Thoracic aorta (tissue), 2 donors: ENCODE data around the gene EXOC6B. TPM values are rescaled to one million over a fixed set of nuclear protein-coding genes. Genes with fewer than 3 reads are reported as not detected.

Source experiments
- ATAC-seq: fragments of 150-250 bp; one replicate; pipeline ENCODE4 v1.8.0; 2017; ENCODE audit warnings: low read depth; ENCODE audit not compliant: insufficient number of reproducible peaks, low FRiP score
- DNase-seq: peaks from one replicate; pipeline ENCODE4 v3.0.0-alpha.2; 2020; ENCODE audit warnings: low spot score
- H3K27ac ChIP-seq, 2 donors: fragments of 200-600 bp; sonication (generic); 1 replicate in 1 of 2; 2 replicates in 1 of 2; pipeline ENCODE4 v1.5.1; 2016; ENCODE audit warnings: mild to moderate bottlenecking in 2 of 2, moderate library complexity in 2 of 2
- H3K27me3 ChIP-seq: fragments of 200-600 bp; sonication (generic); replicated peaks from 2 replicates; pipeline ENCODE4 v1.6.0; 2016; ENCODE audit warnings: mild to moderate bottlenecking; ENCODE audit not compliant: insufficient read depth
- H3K36me3 ChIP-seq: fragments of 200-600 bp; sonication (generic); one replicate; pipeline ENCODE4 v1.5.1; 2016
- H3K4me1 ChIP-seq, 2 donors: fragments of 200-600 bp; sonication (generic); 1 replicate in 1 of 2; 2 replicates in 1 of 2; pipeline versions ENCODE4 v1.5.1 to v1.6.0; 2016; ENCODE audit warnings: low read depth in 2 of 2, mild to moderate bottlenecking in 1 of 2; ENCODE audit not compliant: control insufficient read depth in 1 of 2
- H3K4me3 ChIP-seq: fragments of 200-600 bp; sonication (generic); 2 replicates; pipeline ENCODE4 v1.5.1; 2016; ENCODE audit warnings: mild to moderate bottlenecking
- H3K9me3 ChIP-seq: fragments of 200-600 bp; sonication (generic); 2 replicates; pipeline ENCODE4 v1.5.1; 2016
- CTCF ChIP-seq: fragments of 200-600 bp; sonication (generic); IDR thresholded peaks from one replicate; pipeline ENCODE4 v1.5.1; 2019; ENCODE audit warnings: antibody characterized with exemption
- total RNA-seq, 2 donors: library from RNA; depleted of rRNA; stranded (reverse); fragments of >200 nt; gene quantifications; one replicate each; pipeline versions ENCODE4 v1.1.0 to v1.2.3, GENCODE V29; 2016

The EXOC6B gene
- total RNA-seq, 2 donors from 2014 or later = 29.6 to 44.5 TPM

GRCh38 chr2:72708236-72708635 is 117.6 kb downstream of the EXOC6B start:
- TF ChIP-seq CTCF = no peak
- ATAC-seq = no peak
- H3K4me1 ChIP-seq = no peaks in the 10 kb centered on the region

GRCh38 chr2:72698300-72698699 is 127.5 kb downstream of the EXOC6B start:
- Histone ChIP-seq H3K27ac (no peak overlapping the region), H3K36me3 (no peaks in the 10 kb centered on the region), H3K4me1 (peaks cover 0 to 4% of the 10 kb centered on the region in 2 donors), H3K9me3 (no peaks in the 10 kb centered on the region), H3K27me3 (no peaks in the 10 kb centered on the region), H3K4me3 (no peak overlapping the region)
- DNase-seq (no peak), ATAC-seq (no peak)
- TF ChIP-seq CTCF = no peak

More at GRCh38 chr2:72708236-72708635, 117.6 kb downstream of the EXOC6B start:
- H3K36me3 ChIP-seq = no peaks in the 10 kb centered on the region
- H3K27me3 ChIP-seq = no peaks in the 10 kb centered on the region
- DNase-seq = no peak
- H3K4me3 ChIP-seq = no peak overlapping the region
- H3K9me3 ChIP-seq = no peaks in the 10 kb centered on the region
- H3K27ac ChIP-seq = no peak overlapping the region

GRCh38 chr2:72696559-72696958 is 129.3 kb downstream of the EXOC6B start:
- H3K9me3 ChIP-seq = no peaks in the 10 kb centered on the region
- H3K27me3 ChIP-seq = no peaks in the 10 kb centered on the region
- no peaks in the 10 kb centered on the region for H3K36me3 ChIP-seq
- H3K27ac ChIP-seq = no peak overlapping the region
- DNase-seq (no peak), ATAC-seq (no peak)
- no peak overlapping the region for H3K4me3 ChIP-seq
- no peak for TF ChIP-seq CTCF
- H3K4me1 ChIP-seq = peaks cover 0 to 4% of the 10 kb centered on the region in 2 donors

GRCh38 chr2:72695676-72696075 is 130.2 kb downstream of the EXOC6B start:
- Histone ChIP-seq H3K4me1 (peaks cover 0 to 4% of the 10 kb centered on the region in 2 donors), H3K9me3 (no peaks in the 10 kb centered on the region), H3K36me3 (no peaks in the 10 kb centered on the region), H3K27me3 (no peaks in the 10 kb centered on the region), H3K4me3 (no peak overlapping the region), H3K27ac (no peak overlapping the region)
- ATAC-seq (no peak), DNase-seq (no peak)
- TF ChIP-seq CTCF = no peak

GRCh38 chr2:72694715-72695496 is 130.9 kb downstream of the EXOC6B start:
- no peaks in the 10 kb centered on the region for H3K9me3 ChIP-seq
- DNase-seq = no peak
- H3K27ac ChIP-seq = no peak overlapping the region
- no peak for TF ChIP-seq CTCF
- H3K27me3 ChIP-seq = no peaks in the 10 kb centered on the region
- no peaks in the 10 kb centered on the region for H3K36me3 ChIP-seq
- ATAC-seq = no peak
- H3K4me1 ChIP-seq = peaks cover 0 to 4% of the 10 kb centered on the region in 2 donors
- H3K4me3 ChIP-seq = no peak overlapping the region
